ENCODE results near the gene APLN.

GRCh38 chrX:129599996-129600395, 54.8 kb downstream of the APLN start:
- TF ChIP-seq RAD51 (IDR thresholded peaks at IDR 0.05; ENCODE audit: borderline replicate concordance, low read depth): no peak
- no peak for TF ChIP-seq ZBTB17 (CRISPR knock-in tag; IDR thresholded peaks at IDR 0.05)
- TF ChIP-seq NFE2L1 (tag; IDR thresholded peaks at IDR 0.05; ENCODE audit: borderline replicate concordance, low read depth): no peak
- TF ChIP-seq CTCF (IDR thresholded peaks at IDR 0.05 in 2 of 3, conservative IDR thresholded peaks at IDR 0.05 in 1 of 3; ENCODE audit: insufficient read depth in 2 of 3, low read depth in 1 of 3, low read length in 3 of 3): no peak
- TF ChIP-seq, protein P1, sequence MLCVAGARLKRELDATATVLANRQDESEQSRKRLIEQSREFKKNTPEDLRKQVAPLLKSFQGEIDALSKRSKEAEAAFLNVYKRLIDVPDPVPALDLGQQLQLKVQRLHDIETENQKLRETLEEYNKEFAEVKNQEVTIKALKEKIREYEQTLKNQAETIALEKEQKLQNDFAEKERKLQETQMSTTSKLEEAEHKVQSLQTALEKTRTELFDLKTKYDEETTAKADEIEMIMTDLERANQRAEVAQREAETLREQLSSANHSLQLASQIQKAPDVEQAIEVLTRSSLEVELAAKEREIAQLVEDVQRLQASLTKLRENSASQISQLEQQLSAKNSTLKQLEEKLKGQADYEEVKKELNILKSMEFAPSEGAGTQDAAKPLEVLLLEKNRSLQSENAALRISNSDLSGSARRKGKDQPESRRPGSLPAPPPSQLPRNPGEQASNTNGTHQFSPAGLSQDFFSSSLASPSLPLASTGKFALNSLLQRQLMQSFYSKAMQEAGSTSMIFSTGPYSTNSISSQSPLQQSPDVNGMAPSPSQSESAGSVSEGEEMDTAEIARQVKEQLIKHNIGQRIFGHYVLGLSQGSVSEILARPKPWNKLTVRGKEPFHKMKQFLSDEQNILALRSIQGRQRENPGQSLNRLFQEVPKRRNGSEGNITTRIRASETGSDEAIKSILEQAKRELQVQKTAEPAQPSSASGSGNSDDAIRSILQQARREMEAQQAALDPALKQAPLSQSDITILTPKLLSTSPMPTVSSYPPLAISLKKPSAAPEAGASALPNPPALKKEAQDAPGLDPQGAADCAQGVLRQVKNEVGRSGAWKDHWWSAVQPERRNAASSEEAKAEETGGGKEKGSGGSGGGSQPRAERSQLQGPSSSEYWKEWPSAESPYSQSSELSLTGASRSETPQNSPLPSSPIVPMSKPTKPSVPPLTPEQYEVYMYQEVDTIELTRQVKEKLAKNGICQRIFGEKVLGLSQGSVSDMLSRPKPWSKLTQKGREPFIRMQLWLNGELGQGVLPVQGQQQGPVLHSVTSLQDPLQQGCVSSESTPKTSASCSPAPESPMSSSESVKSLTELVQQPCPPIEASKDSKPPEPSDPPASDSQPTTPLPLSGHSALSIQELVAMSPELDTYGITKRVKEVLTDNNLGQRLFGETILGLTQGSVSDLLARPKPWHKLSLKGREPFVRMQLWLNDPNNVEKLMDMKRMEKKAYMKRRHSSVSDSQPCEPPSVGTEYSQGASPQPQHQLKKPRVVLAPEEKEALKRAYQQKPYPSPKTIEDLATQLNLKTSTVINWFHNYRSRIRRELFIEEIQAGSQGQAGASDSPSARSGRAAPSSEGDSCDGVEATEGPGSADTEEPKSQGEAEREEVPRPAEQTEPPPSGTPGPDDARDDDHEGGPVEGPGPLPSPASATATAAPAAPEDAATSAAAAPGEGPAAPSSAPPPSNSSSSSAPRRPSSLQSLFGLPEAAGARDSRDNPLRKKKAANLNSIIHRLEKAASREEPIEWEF (CRISPR knock-in tag; IDR thresholded peaks at IDR 0.05): no peak
- TF ChIP-seq POLR2A (conservative IDR thresholded peaks at IDR 0.05): no peak
- TF ChIP-seq EP300 (IDR thresholded peaks at IDR 0.05; ENCODE audit: low read length): no peak
- no peak for TF ChIP-seq ESRRA (IDR thresholded peaks at IDR 0.05; ENCODE audit: borderline replicate concordance, low read depth)
